MM.1S (cell line): Measurements from ENCODE around the gene RASGRP2.

Source experiments
- DNase-seq: peaks from one replicate; pipeline ENCODE4 v3.0.0-alpha.2; 2015
- H2AFZ ChIP-seq: fragments of 300-600 bp; sonication (generic); 2 replicates; pipeline ENCODE4 v1.6.0; 2016; ENCODE audit warnings: antibody characterized with exemption, low read length
- H3F3A ChIP-seq: fragments of 300-600 bp; sonication (generic); 2 replicates; pipeline ENCODE4 v1.6.1; 2016; ENCODE audit warnings: mild to moderate bottlenecking, antibody characterized with exemption, low read length, moderate library complexity, mixed read lengths; ENCODE audit not compliant: insufficient read depth
- H3K27ac ChIP-seq: fragments of 300-600 bp; sonication (generic); 2 replicates; pipeline ENCODE4 v1.5.1; 2016; ENCODE audit warnings: mild to moderate bottlenecking, low read length
- H3K27me3 ChIP-seq: fragments of 300-600 bp; sonication (generic); replicated peaks from 2 replicates; pipeline ENCODE4 v1.6.0; 2016; ENCODE audit warnings: low read length; ENCODE audit not compliant: insufficient read depth
- H3K36me3 ChIP-seq: fragments of 300-600 bp; sonication (generic); replicated peaks from 2 replicates; pipeline ENCODE4 v1.6.1; 2016; ENCODE audit warnings: mild to moderate bottlenecking, low read length, mixed read lengths; ENCODE audit not compliant: insufficient read depth
- H3K4me1 ChIP-seq: fragments of 300-600 bp; sonication (generic); 2 replicates; pipeline ENCODE4 v1.6.1; 2016; ENCODE audit warnings: low read length, mixed read lengths
- H3K4me2 ChIP-seq: fragments of 300-600 bp; sonication (generic); 2 replicates; pipeline ENCODE4 v1.6.0; 2016; ENCODE audit warnings: low read depth, low read length
- H3K4me3 ChIP-seq: fragments of 300-600 bp; sonication (generic); 2 replicates; pipeline ENCODE4 v1.5.1; 2016; ENCODE audit warnings: low read length, mixed read lengths
- H3K79me2 ChIP-seq: fragments of 300-600 bp; sonication (generic); 2 replicates; pipeline ENCODE4 v1.6.1; 2016; ENCODE audit warnings: mixed run types, low read length, mixed read lengths
- H3K9ac ChIP-seq: fragments of 300-600 bp; sonication (generic); 2 replicates; pipeline ENCODE4 v1.6.1; 2016; ENCODE audit warnings: low read length, mixed read lengths
- H3K9me2 ChIP-seq: fragments of 300-600 bp; sonication (generic); replicated peaks from 2 replicates; pipeline ENCODE4 v1.6.1; 2016; ENCODE audit warnings: mild to moderate bottlenecking, low read length, mixed read lengths; ENCODE audit not compliant: insufficient read depth
- H3K9me3 ChIP-seq: fragments of 300-600 bp; sonication (generic); replicated peaks from 2 replicates; pipeline ENCODE4 v1.6.1; 2016; ENCODE audit warnings: mild to moderate bottlenecking, low read length, mixed read lengths; ENCODE audit not compliant: insufficient read depth
- H4K20me1 ChIP-seq: fragments of 300-600 bp; sonication (generic); 2 replicates; pipeline ENCODE4 v1.6.1; 2016; ENCODE audit warnings: mild to moderate bottlenecking, low read length, moderate library complexity, mixed read lengths; ENCODE audit not compliant: insufficient read depth
- CTCF ChIP-seq: fragments of 300-600 bp; sonication (generic); IDR thresholded peaks from 2 replicates; pipeline ENCODE4 v1.5.1; 2016; ENCODE audit warnings: antibody characterized with exemption, low read length, mixed read lengths
- EZH2 ChIP-seq: fragments of 300-600 bp; sonication (generic); optimal IDR thresholded peaks from 2 replicates; pipeline ENCODE3; 2017; ENCODE audit warnings: low read depth, mild to moderate bottlenecking, antibody characterized with exemption, low read length, mixed read lengths
- EZH2phosphoT487 ChIP-seq: fragments of 300-600 bp; sonication (generic); IDR thresholded peaks from 2 replicates; pipeline ENCODE4 v1.6.1; 2018; ENCODE audit warnings: antibody characterized with exemption, low read length

RASGRP2 gene

GRCh38 chr11:64787526-64788320 is 43.8 kb upstream of the RASGRP2 start:
- no peaks in the 10 kb centered on the region for H3K9me3 ChIP-seq
- no peaks in the 10 kb centered on the region for H3K27me3 ChIP-seq
- peak; percentile 47 for DNase-seq
- H3K4me3 ChIP-seq: no peak overlapping the region
- H3F3A ChIP-seq: no peaks in the 10 kb centered on the region
- H2AFZ ChIP-seq: no peak overlapping the region
- H3K4me2 ChIP-seq: no peak overlapping the region
- TF ChIP-seq EZH2: no peak
- TF ChIP-seq CTCF: peak; percentile 69
- no peak for TF ChIP-seq EZH2phosphoT487
- H3K36me3 ChIP-seq: no peaks in the 10 kb centered on the region
- no peak overlapping the region for H3K27ac ChIP-seq
- H3K9ac ChIP-seq: no peak overlapping the region
- no peaks in the 10 kb centered on the region for H4K20me1 ChIP-seq
- H3K9me2 ChIP-seq: no peaks in the 10 kb centered on the region
- H3K4me1 ChIP-seq: no peaks in the 10 kb centered on the region
- no peaks in the 10 kb centered on the region for H3K79me2 ChIP-seq

DNA sequence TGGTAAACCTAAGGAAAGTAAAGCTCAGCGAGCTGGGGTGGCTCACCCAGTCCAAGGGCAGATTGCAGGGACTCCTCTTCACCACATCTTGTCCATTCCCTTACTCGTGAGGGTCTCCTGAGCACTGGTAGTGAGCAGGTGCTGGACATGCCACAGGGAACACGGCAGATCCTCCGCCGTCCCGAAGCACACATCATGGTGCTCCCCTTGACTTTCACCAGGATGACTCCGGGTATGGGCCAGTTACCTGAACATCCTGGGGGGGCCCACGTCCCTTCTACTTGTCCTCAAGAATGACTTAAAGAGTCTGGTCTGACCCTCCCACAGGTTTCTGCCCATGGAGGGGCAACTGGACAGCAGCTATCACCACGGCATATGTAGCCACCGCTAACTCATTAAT is 42.4 kb upstream of the RASGRP2 start:
- no peaks in the 10 kb centered on the region for H3K4me1 ChIP-seq
- no peak overlapping the region for H3K4me3 ChIP-seq
- H3K27ac ChIP-seq: no peak overlapping the region
- H3F3A ChIP-seq: no peaks in the 10 kb centered on the region
- no peaks in the 10 kb centered on the region for H3K9me2 ChIP-seq
- H3K36me3 ChIP-seq: no peaks in the 10 kb centered on the region
- no peaks in the 10 kb centered on the region for H3K27me3 ChIP-seq
- no peak for DNase-seq
- H3K4me2 ChIP-seq: no peak overlapping the region
- no peaks in the 10 kb centered on the region for H3K9me3 ChIP-seq
- no peak overlapping the region for H3K9ac ChIP-seq
- no peak for TF ChIP-seq EZH2phosphoT487
- TF ChIP-seq CTCF: no peak
- no peak for TF ChIP-seq EZH2
- H3K79me2 ChIP-seq: no peaks in the 10 kb centered on the region
- H2AFZ ChIP-seq: no peak overlapping the region
- no peaks in the 10 kb centered on the region for H4K20me1 ChIP-seq

- no peak for DNase-seq
- H3K36me3 ChIP-seq: no peaks in the 10 kb centered on the region
- H3K4me3 ChIP-seq: no peak overlapping the region
- peaks cover 6% of the 10 kb centered on the region; the same call in 1 of the 2 replicates for H3F3A ChIP-seq
- H3K27me3 ChIP-seq: no peaks in the 10 kb centered on the region
- no peak overlapping the region for H3K4me2 ChIP-seq
- H3K9me3 ChIP-seq: no peaks in the 10 kb centered on the region
- H3K79me2 ChIP-seq: no peaks in the 10 kb centered on the region
- no peak overlapping the region for H3K27ac ChIP-seq
- no peak for TF ChIP-seq EZH2phosphoT487
- TF ChIP-seq CTCF: no peak
- TF ChIP-seq EZH2: no peak
- no peaks in the 10 kb centered on the region for H4K20me1 ChIP-seq
- no peaks in the 10 kb centered on the region; the same call in 1 of the 2 replicates for H3K4me1 ChIP-seq
- no peak overlapping the region for H3K9ac ChIP-seq
- no peaks in the 10 kb centered on the region for H3K9me2 ChIP-seq
- no peak overlapping the region for H2AFZ ChIP-seq
Measured at GRCh38 chr11:64784813-64785581, 41.1 kb upstream of the RASGRP2 start.
